Measurements from ENCODE around the gene MTMR11. TPM values are rescaled to one million over a fixed set of nuclear protein-coding genes. Genes with fewer than 3 reads are reported as not detected.

Gene MTMR11
- total and polyA plus RNA-seq, 10 of the 15 experiments (the other 5 are each of a cell fraction or from before 2014, with no cell fraction given): 0.35 to 1.1 (median 0.73) TPM

GRCh38 chr1:149977345-149977744 is 40.7 kb upstream of the MTMR11 start (continued):
- TF ChIP-seq SRF (IDR thresholded peaks at IDR 0.05; ENCODE audit: low read depth in 2 of 2, low read length in 2 of 2): no peak

GRCh38 chr1:149972547-149972946 is 35.9 kb upstream of the MTMR11 start:
- FAIRE-seq (no peak), ATAC-seq (no peak), DNase-seq (ENCODE audit: low read depth, low spot score) (no peak)
- CTCF ChIA-PET: interaction anchor here (0.7 to 1.2 kb wide), 2 partner anchors 15 to 196 kb away, joined by 3 to 5 read pairs; no protein-coding TSS in a partner anchor
- Histone ChIP-seq H4K20me1 (ENCODE audit: control insufficient read depth, insufficient read depth) (no peaks in the 10 kb centered on the region), H3K79me2 (ENCODE audit: control insufficient read depth, insufficient read depth, low read length) (no peaks in the 10 kb centered on the region), H3K27me3 (replicated peaks in 1 of 2; ENCODE audit: control insufficient read depth in 2 of 2, insufficient read depth in 2 of 2, low read length in 1 of 2) (no peaks in the 10 kb centered on the region), H3K4me3 (no peak overlapping the region), H3K4me1 (ENCODE audit: control insufficient read depth, insufficient read depth, low read length) (peaks cover 3% of the 10 kb centered on the region; the same call in 1 of the 2 replicates), H3K27ac (ENCODE audit: control insufficient read depth, insufficient read depth) (no peak overlapping the region), H3K4me2 (ENCODE audit: control insufficient read depth, insufficient read depth) (no peak overlapping the region), H3K36me3 (ENCODE audit: control insufficient read depth in 2 of 2, insufficient read depth in 2 of 2, low read length in 1 of 2) (peaks cover 1 to 27% of the 10 kb centered on the region in 2 experiments), H3K9ac (ENCODE audit: control insufficient read depth, insufficient read depth, low read length) (no peak overlapping the region), H3K9me3 (replicated peaks; ENCODE audit: control insufficient read depth, insufficient read depth, low read length) (no peaks in the 10 kb centered on the region), H2AFZ (ENCODE audit: control insufficient read depth, low read depth, low read length) (no peak overlapping the region)
- no TSS peak for BruUV-seq (replicated peaks)
- in situ Hi-C loops (cut with MboI): no loop called here
- RAD21 ChIA-PET (ENCODE audit: unreplicated experiment): interaction anchor here (0.7 kb wide), 1 partner anchor 12 kb away, joined by 4 read pairs; no protein-coding TSS in a partner anchor
- TF ChIP-seq FOXM1 (IDR thresholded peaks at IDR 0.05; ENCODE audit: low read depth, low read length): no peak
- SMC1A ChIA-PET (ENCODE audit: uncharacterized antibody, unreplicated experiment): interaction anchor here (0.7 kb wide), 1 partner anchor 84 kb away, joined by 3 read pairs; no protein-coding TSS in a partner anchor
- POLR2A ChIA-PET: no interaction called here
- intact Hi-C loops (cut with micrococcal nuclease; ENCODE audit: unreplicated experiment): no loop called here
- 100% methylated on average over 2 of the region's 2 CpGs for WGBS (ENCODE audit: insufficient coverage, insufficient replicate concordance, low lambda C conversion rate, missing lambda C conversion rate)

GRCh38 chr1:149967646-149968045 is 31.0 kb upstream of the MTMR11 start:
- H3K79me2 ChIP-seq (ENCODE audit: control insufficient read depth, insufficient read depth, low read length): no peaks in the 10 kb centered on the region
- H3K4me2 ChIP-seq (ENCODE audit: control insufficient read depth, insufficient read depth): no peak overlapping the region
- no peak for DNase-seq (ENCODE audit: low read depth, low spot score)
- H3K4me1 ChIP-seq (ENCODE audit: control insufficient read depth, insufficient read depth, low read length): no peaks in the 10 kb centered on the region
- CTCF ChIA-PET: interaction anchor here (0.5 to 1.4 kb wide), 2 partner anchors 8 to 82 kb away, joined by 3 read pairs; no protein-coding TSS in a partner anchor
- RAD21 ChIA-PET (ENCODE audit: unreplicated experiment): no interaction called here
- peaks cover 7 to 20% of the 10 kb centered on the region in 2 experiments for H3K36me3 ChIP-seq (ENCODE audit: control insufficient read depth in 2 of 2, insufficient read depth in 2 of 2, low read length in 1 of 2)
- H3K27me3 ChIP-seq (replicated peaks in 1 of 2; ENCODE audit: control insufficient read depth in 2 of 2, insufficient read depth in 2 of 2, low read length in 1 of 2): no peaks in the 10 kb centered on the region
- no peak for ATAC-seq
- POLR2A ChIA-PET: interaction anchor here (0.7 kb wide), 1 partner anchor 129 kb away, joined by 4 read pairs; no protein-coding TSS in a partner anchor
- H2AFZ ChIP-seq (ENCODE audit: control insufficient read depth, low read depth, low read length): no peak overlapping the region
- no peak for FAIRE-seq
- in situ Hi-C loops (cut with MboI): no loop called here
- H3K9me3 ChIP-seq (replicated peaks; ENCODE audit: control insufficient read depth, insufficient read depth, low read length): no peaks in the 10 kb centered on the region
- TF ChIP-seq HDAC6 (IDR thresholded peaks at IDR 0.05; ENCODE audit: unreplicated experiment) (no peak), CTCF (IDR thresholded peaks at IDR 0.05 in 2 of 3, conservative IDR thresholded peaks at IDR 0.05 in 1 of 3; ENCODE audit: control insufficient read depth in 2 of 3, extremely low read depth in 1 of 3, insufficient read depth in 1 of 3, low read depth in 3 of 3, low read length in 3 of 3) (no peak), DPF2 (IDR thresholded peaks at IDR 0.05) (no peak), LARP7 (IDR thresholded peaks at IDR 0.05) (no peak), RUNX3 (IDR thresholded peaks at IDR 0.05; ENCODE audit: low read length) (no peak), NRF1 (conservative IDR thresholded peaks at IDR 0.05; ENCODE audit: low read depth, low read length) (no peak), YBX1 (IDR thresholded peaks at IDR 0.05) (no peak), CREB1 (IDR thresholded peaks at IDR 0.05; ENCODE audit: low read depth) (no peak), ASH2L (IDR thresholded peaks at IDR 0.05; ENCODE audit: borderline replicate concordance, low read depth) (no peak), USF1 (IDR thresholded peaks at IDR 0.05; ENCODE audit: borderline replicate concordance, extremely low read length, insufficient read depth, low read depth, low read length) (no peak), SMC3 (IDR thresholded peaks at IDR 0.05; ENCODE audit: borderline replicate concordance, low read length) (no peak)
- SMC1A ChIA-PET (ENCODE audit: uncharacterized antibody, unreplicated experiment): no interaction called here
- intact Hi-C loops (cut with micrococcal nuclease; ENCODE audit: unreplicated experiment): no loop called here
- H3K27ac ChIP-seq (ENCODE audit: control insufficient read depth, insufficient read depth): no peak overlapping the region
- H3K4me3 ChIP-seq: no peak overlapping the region
- no TSS peak for BruUV-seq (replicated peaks)
- no peak overlapping the region for H3K9ac ChIP-seq (ENCODE audit: control insufficient read depth, insufficient read depth, low read length)
- no peaks in the 10 kb centered on the region for H4K20me1 ChIP-seq (ENCODE audit: control insufficient read depth, insufficient read depth)

All from GM12878 (cell line).